Loucy (cell line): ENCODE results near the gene CDH13.

Experiments
- H2AFZ ChIP-seq: fragments of 200-600 bp; sonication (generic); 2 replicates; pipeline ENCODE4 v1.6.0; 2016; ENCODE audit warnings: antibody characterized with exemption, mild to moderate bottlenecking, low read length, moderate library complexity
- H3F3A ChIP-seq: fragments of 200-600 bp; 2 replicates; pipeline ENCODE4 v1.6.0; 2016; ENCODE audit warnings: antibody characterized with exemption, low read depth, mild to moderate bottlenecking
- H3K27me3 ChIP-seq: fragments of 200-600 bp; sonication (generic); 2 replicates; pipeline ENCODE4 v1.6.1; 2014; ENCODE audit warnings: low read length, mild to moderate bottlenecking; ENCODE audit not compliant: insufficient read depth, poor library complexity, severe bottlenecking
- H3K36me3 ChIP-seq: fragments of 200-600 bp; sonication (generic); 2 replicates; pipeline ENCODE4 v1.6.1; 2016; ENCODE audit warnings: low read length; ENCODE audit not compliant: insufficient read depth
- H3K4me1 ChIP-seq: fragments of 200-600 bp; sonication (generic); 2 replicates; pipeline ENCODE4 v1.5.1; 2014; ENCODE audit warnings: low read length, mild to moderate bottlenecking; ENCODE audit not compliant: insufficient read depth, poor library complexity, severe bottlenecking
- H3K4me2 ChIP-seq: fragments of 200-600 bp; sonication (generic); 2 replicates; pipeline ENCODE4 v1.6.0; 2014; ENCODE audit warnings: antibody characterized with exemption, low read length, low read depth, mild to moderate bottlenecking; ENCODE audit not compliant: poor library complexity, severe bottlenecking
- H3K4me3 ChIP-seq: fragments of 200-600 bp; sonication (generic); 2 replicates; pipeline ENCODE4 v1.5.1; 2014; ENCODE audit warnings: low read length, mild to moderate bottlenecking, mixed read lengths; ENCODE audit not compliant: poor library complexity, severe bottlenecking
- H3K79me2 ChIP-seq: fragments of 200-600 bp; sonication (generic); 2 replicates; pipeline ENCODE4 v1.6.1; 2014; ENCODE audit warnings: low read length; ENCODE audit not compliant: insufficient read depth
- H3K9ac ChIP-seq: fragments of 200-600 bp; sonication (generic); 2 replicates; pipeline ENCODE4 v1.6.0; 2014; ENCODE audit warnings: mild to moderate bottlenecking, low read depth, low read length, moderate library complexity; ENCODE audit not compliant: poor library complexity, severe bottlenecking
- H3K9me2 ChIP-seq: fragments of 200-600 bp; sonication (generic); replicated peaks from 2 replicates; pipeline ENCODE4 v1.6.1; 2016; ENCODE audit warnings: low read depth, low read length, mixed read lengths
- H3K9me3 ChIP-seq: fragments of 200-600 bp; sonication (generic); 2 replicates; pipeline ENCODE4 v1.6.1; 2014; ENCODE audit warnings: mild to moderate bottlenecking, antibody characterized with exemption, low read length, low read depth; ENCODE audit not compliant: insufficient read depth
- H4K20me1 ChIP-seq: fragments of 200-600 bp; sonication (generic); 2 replicates; pipeline ENCODE4 v1.6.0; 2014; ENCODE audit warnings: antibody characterized with exemption, low read length, mild to moderate bottlenecking; ENCODE audit not compliant: insufficient read depth, poor library complexity, severe bottlenecking
- CTCF ChIP-seq: fragments of 200-600 bp; sonication (generic); conservative IDR thresholded peaks from 2 replicates; pipeline ENCODE4 v1.5.1; 2014; ENCODE audit warnings: mild to moderate bottlenecking, antibody characterized with exemption, low read length
- EZH2phosphoT487 ChIP-seq: fragments of 200-600 bp; IDR thresholded peaks from 2 replicates; pipeline ENCODE4 v1.6.1; 2018; ENCODE audit warnings: antibody characterized with exemption, mild to moderate bottlenecking, moderate library complexity, borderline replicate concordance

CDH13 gene

DNA sequence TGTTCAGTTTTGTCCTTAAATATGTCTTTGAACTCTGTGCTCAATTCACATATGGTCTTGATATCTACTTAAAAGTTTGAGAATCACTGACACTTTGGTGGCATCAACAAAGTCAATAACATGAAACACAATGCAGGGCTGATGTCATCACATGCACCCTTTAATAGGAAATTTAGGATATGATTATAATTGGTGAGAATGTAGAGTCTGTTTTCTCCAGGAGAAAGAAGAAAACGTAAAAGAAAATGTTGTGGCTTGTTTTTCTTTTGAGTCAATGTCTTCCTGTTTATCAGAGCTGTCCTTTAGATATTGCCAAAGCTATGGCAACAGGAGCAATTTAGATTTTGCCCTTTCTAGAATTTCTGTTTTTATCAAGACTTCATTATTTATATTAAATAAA, 396.9 kb downstream of the CDH13 start:
- no peak overlapping the region for H2AFZ ChIP-seq
- no peak overlapping the region for H3K4me3 ChIP-seq
- TF ChIP-seq EZH2phosphoT487 = no peak
- no peak for TF ChIP-seq CTCF
- H3K27me3 ChIP-seq = no peaks in the 10 kb centered on the region
- H4K20me1 ChIP-seq = no peaks in the 10 kb centered on the region
- H3K9me2 ChIP-seq = no peaks in the 10 kb centered on the region
- no peaks in the 10 kb centered on the region for H3K79me2 ChIP-seq
- no peaks in the 10 kb centered on the region for H3F3A ChIP-seq
- H3K9me3 ChIP-seq = no peaks in the 10 kb centered on the region
- no peak overlapping the region for H3K4me2 ChIP-seq
- no peaks in the 10 kb centered on the region for H3K36me3 ChIP-seq
- H3K9ac ChIP-seq = no peak overlapping the region
- no peaks in the 10 kb centered on the region for H3K4me1 ChIP-seq

DNA sequence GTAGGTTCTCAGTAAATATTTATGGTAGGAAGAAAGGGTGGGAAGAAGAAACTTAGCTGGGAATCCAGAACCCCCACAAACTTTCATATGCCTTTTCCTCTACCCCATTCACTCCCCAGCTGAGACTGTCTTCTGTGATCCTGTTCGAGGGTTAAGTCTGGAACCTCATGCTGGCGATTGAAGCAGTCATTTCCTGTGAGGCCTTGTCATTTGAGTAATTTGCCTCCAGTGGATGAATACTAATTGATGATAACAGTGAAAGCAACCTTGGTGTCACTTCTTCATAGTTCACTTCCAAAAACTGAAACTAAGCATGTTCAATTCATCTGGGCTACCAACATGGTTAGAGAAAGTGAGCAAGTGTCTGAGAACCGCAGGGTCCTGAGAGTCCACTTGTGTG, 401.2 kb downstream of the CDH13 start:
- no peak for TF ChIP-seq EZH2phosphoT487
- TF ChIP-seq CTCF = no peak
- Histone ChIP-seq H3K9ac (no peak overlapping the region), H3K9me2 (no peaks in the 10 kb centered on the region), H3K4me2 (no peak overlapping the region), H4K20me1 (no peaks in the 10 kb centered on the region), H3F3A (no peaks in the 10 kb centered on the region), H3K4me3 (no peak overlapping the region), H2AFZ (no peak overlapping the region), H3K79me2 (no peaks in the 10 kb centered on the region), H3K27me3 (no peaks in the 10 kb centered on the region), H3K36me3 (no peaks in the 10 kb centered on the region), H3K4me1 (no peaks in the 10 kb centered on the region), H3K9me3 (no peaks in the 10 kb centered on the region)

GRCh38 chr16:83029467-83029866, 402.7 kb downstream of the CDH13 start:
- H3K9me3 ChIP-seq = peaks cover 6% of the 10 kb centered on the region; the same call in 1 of the 2 replicates
- no peaks in the 10 kb centered on the region for H3F3A ChIP-seq
- TF ChIP-seq EZH2phosphoT487 (no peak), CTCF (no peak)
- H3K36me3 ChIP-seq = no peaks in the 10 kb centered on the region
- H3K9me2 ChIP-seq = no peaks in the 10 kb centered on the region
- H4K20me1 ChIP-seq = no peaks in the 10 kb centered on the region
- no peak overlapping the region for H3K9ac ChIP-seq
- H2AFZ ChIP-seq = no peak overlapping the region
- H3K4me2 ChIP-seq = no peak overlapping the region
- H3K4me1 ChIP-seq = no peaks in the 10 kb centered on the region
- H3K79me2 ChIP-seq = no peaks in the 10 kb centered on the region
- H3K4me3 ChIP-seq = no peak overlapping the region
- H3K27me3 ChIP-seq = no peaks in the 10 kb centered on the region
